Testis (tissue), 2 donors: ENCODE measurements around the gene CHCHD6.

Experiments used
- CTCF ChIP-seq, 3 experiments: fragments of 450-650 bp in 2 of 3; fragments of 200-600 bp in 1 of 3; sonication (generic) in 1 of 3; IDR thresholded peaks; one replicate each; pipeline ENCODE4 v1.5.1; 2016 to 2019; ENCODE audit warnings: antibody characterized with exemption in 3 of 3, mild to moderate bottlenecking in 2 of 3, moderate library complexity in 1 of 3
- POLR2A ChIP-seq: fragments of 450-650 bp; IDR thresholded peaks from one replicate; pipeline ENCODE4 v1.6.1; 2017; ENCODE audit warnings: antibody characterized with exemption, mild to moderate bottlenecking, moderate library complexity

GRCh38 chr3:126872701-126873342 lies 168.8 kb downstream of the CHCHD6 start:
- TF ChIP-seq CTCF (IDR thresholded peaks at IDR 0.05) (no peak), POLR2A (no peak)
